Keratinocyte (primary cell): ENCODE data around the gene SFT2D1. TPM values are rescaled to one million over a fixed set of nuclear protein-coding genes. Genes with fewer than 3 reads are reported as not detected.
A peak's percentile ranks its signal among the peaks of the same experiment; 100 is the strongest.

Experiments
- DNase-seq: peaks from one replicate; pipeline ENCODE4 v3.0.0-alpha.2; 2011; ENCODE audit warnings: low read depth, missing footprints, low spot score
- FAIRE-seq: peaks from 2 replicates; lab custom pipeline; 2011; peaks lifted over from hg19 to GRCh38; lab: Jason Lieb, UNC
- H2AFZ ChIP-seq: 2 replicates; pipeline ENCODE4 v1.6.0; 2012; ENCODE audit warnings: low read length, control low read depth, inconsistent platforms; ENCODE audit not compliant: control insufficient read depth
- H3K27ac ChIP-seq: 2 replicates; pipeline ENCODE4 v1.5.1; 2011; ENCODE audit warnings: low read length; ENCODE audit not compliant: control insufficient read depth, insufficient read depth
- H3K27me3 ChIP-seq: 3 replicates; pipeline ENCODE4 v1.6.0; 2011; ENCODE audit warnings: low read length; ENCODE audit not compliant: control insufficient read depth, insufficient read depth; ENCODE audit errors: extremely low read depth
- H3K36me3 ChIP-seq, 2 experiments: 2 replicates in 1 of 2; 3 replicates in 1 of 2; pipeline ENCODE4 v1.5.1; 2011; ENCODE audit warnings: low read length in 2 of 2, mild to moderate bottlenecking in 1 of 2; ENCODE audit not compliant: control insufficient read depth in 2 of 2, insufficient read depth in 2 of 2; ENCODE audit errors: extremely low read depth in 1 of 2
- H3K4me1 ChIP-seq: 3 replicates; pipeline ENCODE4 v1.5.1; 2011; ENCODE audit warnings: low read length; ENCODE audit not compliant: control insufficient read depth, insufficient read depth; ENCODE audit errors: extremely low read depth
- H3K4me2 ChIP-seq: 3 replicates; pipeline ENCODE4 v1.6.0; 2011; ENCODE audit warnings: low read depth, low read length; ENCODE audit not compliant: control insufficient read depth, insufficient read depth; ENCODE audit errors: extremely low read depth
- H3K4me3 ChIP-seq, 3 experiments: fragments of 200-600 bp in 1 of 3; sonication (generic) in 1 of 3; 2 replicates in 2 of 3; 3 replicates in 1 of 3; pipeline ENCODE4 v1.5.1; 2011 to 2016; ENCODE audit warnings: low read length in 3 of 3, mild to moderate bottlenecking in 3 of 3, control low read depth in 2 of 3, inconsistent platforms in 1 of 3, low read depth in 1 of 3, mixed read lengths in 1 of 3, mixed run types in 1 of 3, moderate library complexity in 1 of 3; ENCODE audit not compliant: control insufficient read depth in 2 of 3, insufficient read depth in 2 of 3; ENCODE audit errors: extremely low read depth in 1 of 3
- H3K79me2 ChIP-seq: 2 replicates; pipeline ENCODE4 v1.6.0; 2012; ENCODE audit warnings: low read length; ENCODE audit not compliant: control insufficient read depth, insufficient read depth
- H3K9ac ChIP-seq: 3 replicates; pipeline ENCODE4 v1.6.0; 2011; ENCODE audit warnings: low read length; ENCODE audit not compliant: control insufficient read depth, insufficient read depth; ENCODE audit errors: extremely low read depth
- H3K9me1 ChIP-seq: 3 replicates; pipeline ENCODE4 v1.6.0; 2011; ENCODE audit warnings: low read length; ENCODE audit not compliant: control insufficient read depth, insufficient read depth; ENCODE audit errors: extremely low read depth
- H3K9me3 ChIP-seq: 2 replicates; pipeline ENCODE4 v1.5.1; 2012; ENCODE audit warnings: low read depth, low read length; ENCODE audit not compliant: control insufficient read depth
- H4K20me1 ChIP-seq: 3 replicates; pipeline ENCODE4 v1.6.0; 2011; ENCODE audit warnings: low read length; ENCODE audit not compliant: control insufficient read depth, insufficient read depth; ENCODE audit errors: extremely low read depth
- CTCF ChIP-seq, 3 experiments: IDR thresholded peaks in 1 of 3; conservative IDR thresholded peaks in 1 of 3; optimal IDR thresholded peaks in 1 of 3; 2 replicates in 2 of 3; 3 replicates in 1 of 3; pipeline versions ENCODE3 to v1.5.1; 2011; ENCODE audit warnings: low read length in 3 of 3, mild to moderate bottlenecking in 3 of 3, moderate library complexity in 2 of 3, control low read depth in 1 of 3, inconsistent platforms in 1 of 3; ENCODE audit not compliant: insufficient read depth in 2 of 3; ENCODE audit errors: extremely low read depth in 1 of 3
- EZH2 ChIP-seq: IDR thresholded peaks from one replicate; pipeline ENCODE4 v1.6.1; 2012; ENCODE audit warnings: inconsistent platforms, mild to moderate bottlenecking, low read length, moderate library complexity
- dilution Hi-C: fragments of 300-500 bp; cut with MboI; formaldehyde crosslinking; loops from one replicate; pipeline ENCODE4 v1.7.0; 2020; ENCODE audit warnings: low sequenced_read_pairs; ENCODE audit not compliant: extremely low pct_ligation_motif_present
- polyA plus RNA-seq, 5 experiments: library from polyadenylated mRNA; depleted of rRNA in 3 of 5; stranded (reverse) in 3 of 5; stranded (forward) in 1 of 5; unstranded in 1 of 5; fragments of >200 nt; gene quantifications; 1 replicate in 1 of 5; 2 replicates in 3 of 5; 3 replicates in 1 of 5; pipeline versions ENCODE4 v1.2.1 to v1.2.3, GENCODE V29; 2011 to 2012; ENCODE audit warnings: missing spikeins in 2 of 5, low read depth in 1 of 5, low replicate concordance in 1 of 5

SFT2D1 gene
- polyA plus RNA-seq, 1 donor (not counting 4 experiments of a cell fraction or from before 2014, with no cell fraction given), result 84.3 TPM

GRCh38 chr6:166382933-166383801 is 40.8 kb upstream of the SFT2D1 start, which contains the start of gene MPC1:
TSS of gene MPC1 (minus strand) at chr6:166382940. CDS start at chr6:166382876, 64 bp downstream.
- H3K4me2 ChIP-seq, result peak within 1 kb of the TSS; percentile 92
- no peaks in the 10 kb centered on the region for H3K27me3 ChIP-seq
- peak within 1 kb of the TSS; percentile 84 for H3K9ac ChIP-seq
- no peak for TF ChIP-seq CTCF (optimal IDR thresholded peaks at IDR 0.05 in 1 of 3, IDR thresholded peaks at IDR 0.05 in 1 of 3, conservative IDR thresholded peaks at IDR 0.05 in 1 of 3; ENCODE audit: extremely low read depth in 1 of 3, insufficient read depth in 2 of 3, low read length in 3 of 3)
- no peak for TF ChIP-seq EZH2
- no peaks in the 10 kb centered on the region for H3K9me3 ChIP-seq
- no peaks in the 10 kb centered on the region for H4K20me1 ChIP-seq
- peak within 1 kb of the TSS; percentile 81 for H3K27ac ChIP-seq
- DNase-seq (peak; percentile 46), FAIRE-seq (no peak)
- no peaks in the 10 kb centered on the region for H3K36me3 ChIP-seq
- H3K79me2 ChIP-seq, result peaks cover 4% of the 10 kb centered on the region
- H3K4me1 ChIP-seq, result no peaks in the 10 kb centered on the region
- H3K9me1 ChIP-seq, result no peaks in the 10 kb centered on the region
- dilution Hi-C loops, result no loop called here
- peak within 1 kb of the TSS; percentile 97 for H2AFZ ChIP-seq
- H3K4me3 ChIP-seq, result peak within 1 kb of the TSS; percentile 60 to 87 (median 84)

- Histone ChIP-seq H3K9ac (peak overlapping the region; percentile 75), H3K27ac (peak overlapping the region; percentile 43), H3K4me2 (peak overlapping the region; percentile 68), H3K4me1 (no peaks in the 10 kb centered on the region), H3K9me1 (no peaks in the 10 kb centered on the region), H3K79me2 (peaks cover 4% of the 10 kb centered on the region), H3K27me3 (no peaks in the 10 kb centered on the region), H3K36me3 (no peaks in the 10 kb centered on the region), H3K9me3 (no peaks in the 10 kb centered on the region), H2AFZ (peak overlapping the region; percentile 76), H3K4me3 (peak overlapping the region; percentile 60 to 84 (median 81)), H4K20me1 (no peaks in the 10 kb centered on the region)
- FAIRE-seq, result no peak
- no peak for DNase-seq
- TF ChIP-seq CTCF (optimal IDR thresholded peaks at IDR 0.05 in 1 of 3, IDR thresholded peaks at IDR 0.05 in 1 of 3, conservative IDR thresholded peaks at IDR 0.05 in 1 of 3; ENCODE audit: extremely low read depth in 1 of 3, insufficient read depth in 2 of 3, low read length in 3 of 3) (no peak), EZH2 (no peak)
- dilution Hi-C loops, result no loop called here
Observed at GRCh38 chr6:166382500-166382932, 40.2 kb upstream of the SFT2D1 start.
